ENCODE measurements around the gene PTCHD4. TPM values are rescaled to one million over a fixed set of nuclear protein-coding genes. Genes with fewer than 3 reads are reported as not detected.
"Not testable (repeated sequence)": the region's sequence is repeated elsewhere in the genome, so short reads cannot be mapped to it uniquely, and the experiment has no call there.

Gene PTCHD4
- total and polyA plus RNA-seq, 5 experiments from 2014 or later = not detected

DNA sequence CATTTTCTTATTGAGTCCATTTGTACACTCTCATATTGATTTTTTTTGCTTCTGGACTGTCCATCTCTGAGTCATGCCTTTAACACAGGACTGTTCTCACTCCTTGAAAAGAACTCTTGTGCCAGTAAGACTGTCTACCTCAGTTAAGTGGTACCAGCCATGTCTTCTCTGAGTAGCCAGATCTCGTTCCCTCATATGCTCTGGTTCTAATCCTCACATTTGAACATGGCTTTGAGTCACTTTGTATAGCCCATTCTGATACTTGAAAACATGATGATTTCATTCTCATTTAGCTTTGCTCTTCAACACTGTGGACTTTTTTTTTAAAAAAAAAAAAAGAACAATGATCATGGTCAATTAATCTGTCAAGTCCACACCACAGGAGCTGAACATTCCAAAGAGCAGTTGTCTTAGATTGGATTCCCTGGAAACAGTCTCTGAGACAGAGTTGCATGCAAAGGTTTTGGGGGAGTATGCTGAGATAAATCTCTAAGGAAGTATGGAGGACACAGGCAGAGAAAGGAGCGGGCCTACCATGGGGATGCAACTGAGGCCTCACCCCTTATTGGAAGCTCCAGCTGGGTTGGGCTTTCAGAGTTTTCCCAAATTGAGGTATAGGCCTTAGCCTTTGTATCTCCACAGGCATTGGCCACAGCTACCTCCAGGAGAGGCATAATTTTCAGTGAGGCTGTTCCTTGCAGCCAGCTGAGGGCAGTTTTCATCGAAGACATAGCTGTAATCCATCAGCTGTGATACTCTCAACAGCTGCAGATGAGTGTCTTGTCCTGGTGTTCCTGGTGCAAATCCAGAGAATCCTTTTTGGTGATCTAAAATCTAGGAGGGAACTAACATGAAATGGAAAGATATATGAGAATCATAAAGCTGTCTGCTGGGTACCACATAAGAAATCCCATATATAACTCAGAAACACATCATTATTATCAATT lies 6.0 kb upstream of the PTCHD4 start:
- ATAC-seq = no peak
- POLR2A ChIA-PET = no interaction called here
- H3K36me3 Mint-ChIP-seq = no peaks in the 10 kb centered on the region
- no peak overlapping the region for H3K27ac Mint-ChIP-seq
- DNase-seq = no peak
- no peaks in the 10 kb centered on the region for H3K4me1 Mint-ChIP-seq
- H3K4me3 Mint-ChIP-seq = no peak overlapping the region
- no peaks in the 10 kb centered on the region for H3K9me3 Mint-ChIP-seq
- no peaks in the 10 kb centered on the region for H3K27me3 Mint-ChIP-seq

DNA sequence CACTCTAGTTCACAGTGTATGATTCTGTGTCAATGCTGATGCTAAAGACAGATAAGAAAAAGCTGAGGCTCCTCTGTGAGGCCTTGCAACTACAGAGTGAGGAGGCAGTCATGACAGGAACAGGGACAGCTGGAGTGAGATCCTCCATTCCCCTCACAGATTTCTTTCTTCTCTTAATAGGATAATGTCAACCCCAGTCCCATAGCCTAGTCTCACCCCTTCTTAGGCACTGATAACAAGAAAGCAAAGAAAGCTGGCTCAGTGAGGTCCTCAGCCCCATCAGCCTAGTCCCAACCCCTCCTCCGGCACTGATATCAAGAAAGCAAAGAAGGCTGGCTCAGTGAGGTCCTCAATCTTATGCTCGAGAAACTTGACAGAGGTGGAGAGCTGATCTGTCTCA lies 2.1 kb upstream of the PTCHD4 start:
- Mint-ChIP-seq H3K4me3 (no peak overlapping the region), H3K27ac (no peak overlapping the region), H3K4me1 (no peaks in the 10 kb centered on the region), H3K36me3 (no peaks in the 10 kb centered on the region), H3K9me3 (no peaks in the 10 kb centered on the region), H3K27me3 (no peaks in the 10 kb centered on the region)
- POLR2A ChIA-PET = no interaction called here
- ATAC-seq (no peak), DNase-seq (no peak)

DNA sequence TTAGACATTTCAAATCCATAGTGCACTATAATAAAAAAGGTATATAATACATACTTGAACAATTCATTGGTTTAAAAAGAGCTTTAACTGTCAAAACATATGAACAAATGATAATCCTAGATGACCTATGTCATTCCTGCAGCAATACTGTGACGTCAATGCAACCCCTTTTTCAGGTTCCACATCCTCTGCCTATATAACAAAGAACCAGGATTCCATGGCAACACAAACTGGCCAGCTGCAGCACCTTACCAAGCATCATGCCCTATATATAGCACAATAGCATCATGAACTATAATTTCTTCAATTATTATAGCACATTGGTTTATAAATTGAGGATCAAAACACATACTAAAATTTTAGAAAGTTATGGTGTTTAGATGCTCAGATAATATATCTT lies 578 bp upstream of the PTCHD4 start:
- Mint-ChIP-seq H3K4me3 (no peak overlapping the region), H3K27ac (no peak overlapping the region), H3K9me3 (peaks cover 0 to 3% (median 0%) of the 10 kb centered on the region in 9 donors), H3K36me3 (no peaks in the 10 kb centered on the region), H3K27me3 (no peaks in the 10 kb centered on the region), H3K4me1 (no peaks in the 10 kb centered on the region)
- ATAC-seq = no peak
- POLR2A ChIA-PET = no interaction called here
- no peak for DNase-seq

DNA sequence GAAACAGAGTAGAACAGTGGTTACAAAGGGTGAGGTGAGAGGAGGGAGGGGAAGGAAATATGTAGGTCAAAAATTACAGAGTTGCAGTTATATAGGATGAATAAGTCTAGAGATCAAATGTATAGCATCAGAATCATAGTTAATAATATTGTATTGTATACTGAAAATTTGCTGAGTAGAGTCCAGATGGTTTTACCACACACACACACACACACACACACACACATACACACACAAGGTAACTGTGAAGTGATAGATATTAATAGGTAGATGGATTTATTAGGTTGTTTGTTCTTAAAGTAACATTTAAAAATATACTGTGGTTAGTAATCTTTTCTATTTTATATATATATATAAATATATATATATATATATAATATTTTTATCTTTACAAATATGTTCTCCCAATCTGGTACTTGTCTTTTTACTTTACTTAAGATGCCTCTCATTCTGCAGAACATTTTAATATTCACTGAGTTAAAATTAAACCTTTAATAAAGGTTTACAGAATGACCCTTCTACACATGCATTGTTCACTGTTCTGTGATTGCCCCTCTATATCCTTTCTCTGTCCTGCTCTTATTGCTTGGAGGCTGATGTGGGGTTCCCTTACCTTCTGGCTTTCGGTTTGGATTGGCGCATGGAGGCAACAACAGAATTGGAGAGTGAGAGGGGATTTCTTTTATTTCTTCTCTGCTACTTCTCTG lies 408 bp downstream of the PTCHD4 start:
- no peak overlapping the region for H3K27ac Mint-ChIP-seq
- no peaks in the 10 kb centered on the region for H3K36me3 Mint-ChIP-seq
- H3K4me1 Mint-ChIP-seq = no peaks in the 10 kb centered on the region
- DNase-seq (no peak), ATAC-seq (no peak)
- H3K4me3 Mint-ChIP-seq = no peak overlapping the region
- POLR2A ChIA-PET = no interaction called here
- H3K9me3 Mint-ChIP-seq = peaks cover 0 to 12% (median 0%) of the 10 kb centered on the region in 9 donors
- peaks cover 0 to 3% (median 0%) of the 10 kb centered on the region in 5 donors for H3K27me3 Mint-ChIP-seq

DNA sequence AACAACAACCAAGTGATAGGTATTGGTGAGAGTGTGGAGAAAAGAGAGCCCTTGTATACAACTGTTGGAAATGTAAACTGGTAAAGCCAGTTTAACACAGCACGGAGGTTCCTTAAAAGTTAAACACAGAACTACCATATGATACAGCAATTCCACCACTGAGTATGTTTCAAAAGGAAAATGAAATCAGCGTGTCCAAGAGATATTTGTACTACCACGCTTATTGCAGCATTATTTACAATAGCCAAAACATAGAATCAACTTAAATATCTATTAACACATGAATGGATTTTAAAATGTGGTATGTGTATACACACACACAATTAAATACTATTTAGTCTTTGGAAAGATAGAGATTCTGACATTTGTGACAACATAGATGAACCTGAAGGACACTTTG lies 1.1 kb downstream of the PTCHD4 start:
- H3K9me3 Mint-ChIP-seq = peaks cover 0 to 12% (median 0%) of the 10 kb centered on the region in 9 donors
- H3K27ac Mint-ChIP-seq = no peak overlapping the region
- H3K4me1 Mint-ChIP-seq = no peaks in the 10 kb centered on the region
- ATAC-seq (no peak), DNase-seq (no peak)
- H3K4me3 Mint-ChIP-seq = no peak overlapping the region
- POLR2A ChIA-PET = no interaction called here
- H3K27me3 Mint-ChIP-seq = peaks cover 0 to 8% (median 0%) of the 10 kb centered on the region in 5 donors
- no peaks in the 10 kb centered on the region for H3K36me3 Mint-ChIP-seq

DNA sequence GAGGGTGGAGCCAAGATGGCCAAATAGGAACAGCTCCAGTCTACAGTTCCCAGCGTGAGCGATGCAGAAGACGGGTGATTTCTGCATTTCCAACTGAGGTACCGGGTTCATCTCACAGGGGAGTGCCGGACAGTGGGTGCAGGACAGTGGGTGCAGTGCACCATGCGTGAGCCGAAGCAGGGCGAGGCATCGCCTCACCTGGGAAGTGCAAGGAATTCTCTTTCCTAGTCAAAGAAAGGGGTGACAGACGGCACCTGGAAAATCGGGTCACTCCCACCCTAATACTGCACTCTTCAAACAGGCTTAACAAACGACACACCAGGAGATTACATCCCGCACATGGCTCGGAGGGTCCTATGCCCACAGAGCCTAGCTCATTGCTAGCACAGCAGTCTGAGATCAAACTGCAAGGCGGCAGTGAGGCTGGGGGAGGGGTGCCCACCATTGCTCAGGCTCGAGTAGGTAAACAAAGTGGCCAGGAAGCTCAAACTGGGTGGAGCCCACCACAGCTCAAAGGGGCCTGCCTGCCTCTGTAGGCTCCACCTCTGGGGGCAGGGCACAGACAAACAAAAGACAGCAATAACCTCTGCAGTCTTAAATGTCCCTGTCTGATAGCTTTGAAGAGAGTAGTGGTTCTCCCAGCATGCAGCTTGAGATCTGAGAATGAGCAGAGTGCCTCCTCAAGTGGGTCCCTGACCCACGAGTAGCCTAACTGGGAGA lies 8.4 kb downstream of the PTCHD4 start:
- H3K4me3 Mint-ChIP-seq, H3K27ac Mint-ChIP-seq, POLR2A ChIA-PET, H3K36me3 Mint-ChIP-seq, H3K4me1 Mint-ChIP-seq, H3K27me3 Mint-ChIP-seq, DNase-seq, ATAC-seq: not testable (repeated sequence)
- peaks cover 0 to 12% (median 3%) of the 10 kb centered on the region in 9 donors for H3K9me3 Mint-ChIP-seq

DNA sequence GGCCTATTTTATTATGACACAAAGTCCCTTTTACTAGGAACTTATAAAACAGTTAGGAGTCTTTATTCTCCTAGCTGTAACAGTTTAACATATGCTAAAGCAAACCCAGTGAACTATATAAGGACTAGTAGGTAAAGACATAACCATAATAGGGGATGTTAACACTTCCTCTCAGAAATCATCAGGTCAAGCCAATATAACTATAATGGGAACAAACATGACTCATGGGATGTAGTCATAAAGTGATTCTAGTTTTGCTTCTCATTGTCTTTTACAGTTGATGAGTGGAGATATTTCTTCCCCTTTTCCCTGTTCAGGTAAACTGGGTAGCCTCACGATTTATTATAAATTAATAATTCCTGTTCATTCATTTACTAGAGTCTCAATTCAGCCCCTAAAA lies 9.7 kb downstream of the PTCHD4 start:
- Mint-ChIP-seq H3K36me3 (no peaks in the 10 kb centered on the region), H3K27me3 (peaks cover 0 to 9% (median 0%) of the 10 kb centered on the region in 5 donors), H3K4me3 (no peak overlapping the region), H3K4me1 (no peaks in the 10 kb centered on the region), H3K9me3 (peaks cover 0 to 12% (median 5%) of the 10 kb centered on the region in 9 donors), H3K27ac (no peak overlapping the region)
- no peak for ATAC-seq
- POLR2A ChIA-PET = no interaction called here
- DNase-seq = no peak

DNA sequence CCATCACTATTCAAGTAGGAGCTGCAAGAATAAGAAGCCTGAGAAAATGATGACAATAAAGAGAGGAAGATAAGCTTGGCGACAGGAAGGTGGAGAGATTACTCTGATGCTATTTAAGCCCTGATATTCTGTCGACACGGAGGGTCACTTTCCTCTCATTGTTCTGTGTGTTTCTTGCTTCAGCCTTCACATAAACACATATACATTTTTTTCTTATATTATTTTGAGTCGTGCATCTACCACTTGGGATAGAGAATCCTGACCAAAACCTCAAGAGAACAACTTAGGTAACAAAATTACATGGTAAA lies 10.5 kb downstream of the PTCHD4 start:
- Mint-ChIP-seq H3K4me1 (no peaks in the 10 kb centered on the region), H3K36me3 (no peaks in the 10 kb centered on the region), H3K9me3 (peaks cover 0 to 9% (median 2%) of the 10 kb centered on the region in 9 donors), H3K27me3 (peaks cover 0 to 5% (median 0%) of the 10 kb centered on the region in 5 donors), H3K4me3 (no peak overlapping the region), H3K27ac (no peak overlapping the region)
- ATAC-seq (no peak), DNase-seq (no peak)
- POLR2A ChIA-PET = no interaction called here

DNA sequence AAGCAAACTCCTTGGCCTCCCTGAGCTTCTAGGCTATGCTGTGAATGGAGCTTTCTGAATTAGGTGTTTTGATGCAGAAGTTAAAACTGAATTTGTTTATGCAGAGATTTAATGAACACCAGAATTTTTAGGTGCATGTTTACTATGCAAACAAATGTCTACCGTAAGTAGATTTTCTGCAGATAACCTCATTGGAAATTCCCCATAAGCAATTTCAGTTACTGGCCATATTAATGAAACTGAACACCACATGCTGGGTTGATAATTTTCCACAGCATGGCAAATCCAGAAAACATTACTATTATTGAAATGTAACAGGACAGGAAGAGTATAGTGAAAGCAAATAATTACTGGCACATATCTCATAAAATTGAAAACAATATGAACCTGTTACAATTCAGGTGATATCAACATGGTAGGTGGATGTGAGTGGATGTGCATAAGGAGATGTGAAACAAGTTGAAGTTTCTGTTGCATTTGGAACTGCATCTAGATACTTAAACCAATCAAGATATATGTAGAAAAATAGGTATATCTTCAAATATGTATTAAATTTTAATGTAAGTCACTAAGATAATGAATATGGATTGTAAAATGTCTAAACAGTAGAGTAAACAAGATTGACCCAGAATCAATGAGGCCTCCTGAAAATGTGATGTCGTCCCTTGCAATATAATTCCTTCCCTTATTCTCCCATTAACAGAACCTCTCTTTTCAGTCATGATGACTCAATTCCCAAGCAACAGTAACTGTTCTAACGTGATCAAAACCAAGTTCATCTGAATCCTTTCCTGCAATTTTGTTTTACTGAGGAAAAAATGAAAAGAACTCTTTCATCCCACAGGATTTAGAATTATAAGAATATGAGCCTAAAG lies 11.0 kb downstream of the PTCHD4 start:
- no peaks in the 10 kb centered on the region for H3K36me3 Mint-ChIP-seq
- POLR2A ChIA-PET = no interaction called here
- DNase-seq (no peak), ATAC-seq (no peak)
- H3K4me3 Mint-ChIP-seq = no peak overlapping the region
- H3K9me3 Mint-ChIP-seq = peaks cover 0 to 9% (median 2%) of the 10 kb centered on the region in 9 donors
- no peaks in the 10 kb centered on the region for H3K4me1 Mint-ChIP-seq
- H3K27me3 Mint-ChIP-seq = peaks cover 0 to 2% (median 0%) of the 10 kb centered on the region in 5 donors
- H3K27ac Mint-ChIP-seq = no peak overlapping the region

DNA sequence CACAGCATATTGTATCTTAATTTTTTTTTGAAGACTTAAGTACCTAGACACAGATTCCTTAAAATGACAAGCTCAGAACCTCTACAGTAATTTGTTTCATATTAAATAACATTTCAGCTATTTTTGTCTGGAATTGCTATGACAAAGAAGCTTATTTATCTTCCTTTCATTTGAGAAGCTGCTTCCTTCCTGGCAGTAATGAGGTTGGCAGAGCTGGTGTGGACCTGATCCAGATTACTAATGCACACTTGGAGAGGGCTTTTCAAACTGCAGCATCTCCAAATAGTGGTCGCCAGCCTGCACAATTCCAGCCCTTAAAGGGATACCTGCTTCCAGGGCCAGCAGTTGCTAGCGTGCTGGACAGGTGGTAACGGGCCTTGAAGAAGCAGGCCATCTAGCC lies 12.1 kb downstream of the PTCHD4 start:
- DNase-seq (no peak), ATAC-seq (no peak)
- no peaks in the 10 kb centered on the region for H3K4me1 Mint-ChIP-seq
- H3K27me3 Mint-ChIP-seq = peaks cover 0 to 6% (median 0%) of the 10 kb centered on the region in 5 donors
- H3K9me3 Mint-ChIP-seq = peaks cover 0 to 6% (median 0%) of the 10 kb centered on the region in 9 donors
- POLR2A ChIA-PET = no interaction called here
- H3K27ac Mint-ChIP-seq = no peak overlapping the region
- H3K36me3 Mint-ChIP-seq = no peaks in the 10 kb centered on the region
- no peak overlapping the region for H3K4me3 Mint-ChIP-seq

DNA sequence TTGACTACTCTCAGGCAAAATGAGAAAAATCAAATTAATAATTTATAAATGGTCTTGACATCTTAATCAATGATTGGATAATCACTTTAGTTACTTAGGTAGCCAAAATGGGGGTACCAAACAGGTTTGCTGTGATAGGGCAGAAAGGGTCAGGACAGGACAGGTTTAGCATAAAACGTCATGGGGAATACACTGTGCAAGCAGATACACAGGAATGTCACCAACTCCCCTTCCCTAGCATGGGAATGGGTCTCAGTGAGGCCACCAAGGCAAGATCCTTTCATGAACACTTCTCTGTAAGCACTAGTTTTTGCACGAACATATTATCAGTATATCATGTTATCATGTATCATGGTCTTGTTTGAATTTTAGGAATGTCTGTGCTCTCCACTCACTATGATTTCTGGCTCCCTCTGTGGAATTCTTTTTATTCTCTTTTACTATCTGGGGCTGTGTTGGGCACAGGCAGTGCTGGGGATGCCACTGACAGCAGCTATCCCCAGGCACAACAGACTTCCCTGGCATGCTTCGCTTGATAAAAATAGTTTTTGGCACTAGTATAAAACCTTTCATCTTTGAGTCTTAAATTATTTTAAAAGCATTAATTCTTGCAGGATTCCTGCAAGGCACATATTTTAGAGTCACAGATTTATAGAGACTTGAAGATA lies 18.3 kb downstream of the PTCHD4 start:
- H3K4me3 Mint-ChIP-seq = no peak overlapping the region
- ATAC-seq = no peak
- H3K36me3 Mint-ChIP-seq = no peaks in the 10 kb centered on the region
- H3K4me1 Mint-ChIP-seq = no peaks in the 10 kb centered on the region
- POLR2A ChIA-PET = no interaction called here
- H3K27me3 Mint-ChIP-seq = peaks cover 0 to 7% (median 2%) of the 10 kb centered on the region in 5 donors
- DNase-seq = no peak
- H3K9me3 Mint-ChIP-seq = peaks cover 0 to 3% (median 0%) of the 10 kb centered on the region in 9 donors
- no peak overlapping the region for H3K27ac Mint-ChIP-seq

DNA sequence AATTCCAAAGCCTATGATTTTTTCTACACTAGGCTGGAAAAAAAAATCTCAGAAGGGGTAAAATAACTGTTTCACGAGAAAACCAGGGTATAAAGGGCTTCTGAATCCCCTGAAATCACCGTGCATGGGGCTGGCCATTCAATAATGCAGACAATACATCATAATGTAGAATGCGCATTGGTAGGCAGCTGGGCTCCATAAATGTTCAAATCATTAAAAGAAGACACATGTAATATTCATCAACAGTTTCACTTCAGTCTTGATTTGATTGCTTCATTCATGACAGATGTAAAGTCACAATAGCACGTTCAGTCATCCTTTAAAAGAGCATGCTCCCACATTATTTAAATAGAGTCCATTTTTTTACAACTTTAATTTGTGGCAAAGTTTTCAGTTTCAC lies 20.5 kb downstream of the PTCHD4 start:
- H3K36me3 Mint-ChIP-seq = no peaks in the 10 kb centered on the region
- POLR2A ChIA-PET = no interaction called here
- no peaks in the 10 kb centered on the region for H3K9me3 Mint-ChIP-seq
- no peaks in the 10 kb centered on the region for H3K4me1 Mint-ChIP-seq
- no peak for DNase-seq
- no peak for ATAC-seq
- peaks cover 0 to 7% (median 2%) of the 10 kb centered on the region in 5 donors for H3K27me3 Mint-ChIP-seq
- no peak overlapping the region for H3K4me3 Mint-ChIP-seq
- H3K27ac Mint-ChIP-seq = peak overlapping the region in 1 of 10 donors; percentile 49
